ENCODE measurements around the gene SLC25A23.

DNA sequence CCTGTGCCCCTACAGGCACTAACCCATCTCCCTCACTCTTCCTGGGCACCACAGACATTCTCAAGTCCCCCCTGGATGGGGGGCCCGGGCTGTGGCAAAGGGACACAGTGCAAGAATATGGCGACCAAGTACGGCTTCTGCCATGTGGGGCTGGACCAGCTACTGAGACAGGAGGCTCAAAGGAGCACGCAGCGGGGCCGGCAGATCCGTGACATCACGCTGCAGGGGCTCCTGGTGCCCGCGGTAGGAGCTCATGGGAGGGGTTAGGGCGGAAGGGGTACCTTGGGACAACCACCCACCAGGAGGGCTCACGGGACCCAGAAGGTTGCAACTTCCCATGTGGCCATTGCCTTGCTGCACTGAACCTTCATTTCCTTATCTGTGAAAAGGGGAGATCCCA lies 63.3 kb downstream of the SLC25A23 start:
- TF ChIP-seq, protein P1, sequence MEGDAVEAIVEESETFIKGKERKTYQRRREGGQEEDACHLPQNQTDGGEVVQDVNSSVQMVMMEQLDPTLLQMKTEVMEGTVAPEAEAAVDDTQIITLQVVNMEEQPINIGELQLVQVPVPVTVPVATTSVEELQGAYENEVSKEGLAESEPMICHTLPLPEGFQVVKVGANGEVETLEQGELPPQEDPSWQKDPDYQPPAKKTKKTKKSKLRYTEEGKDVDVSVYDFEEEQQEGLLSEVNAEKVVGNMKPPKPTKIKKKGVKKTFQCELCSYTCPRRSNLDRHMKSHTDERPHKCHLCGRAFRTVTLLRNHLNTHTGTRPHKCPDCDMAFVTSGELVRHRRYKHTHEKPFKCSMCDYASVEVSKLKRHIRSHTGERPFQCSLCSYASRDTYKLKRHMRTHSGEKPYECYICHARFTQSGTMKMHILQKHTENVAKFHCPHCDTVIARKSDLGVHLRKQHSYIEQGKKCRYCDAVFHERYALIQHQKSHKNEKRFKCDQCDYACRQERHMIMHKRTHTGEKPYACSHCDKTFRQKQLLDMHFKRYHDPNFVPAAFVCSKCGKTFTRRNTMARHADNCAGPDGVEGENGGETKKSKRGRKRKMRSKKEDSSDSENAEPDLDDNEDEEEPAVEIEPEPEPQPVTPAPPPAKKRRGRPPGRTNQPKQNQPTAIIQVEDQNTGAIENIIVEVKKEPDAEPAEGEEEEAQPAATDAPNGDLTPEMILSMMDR (IDR thresholded peaks at IDR 0.05; ENCODE audit: low read depth, low read length), result no peak
- TF ChIP-seq POLR2A (IDR thresholded peaks at IDR 0.05; ENCODE audit: extremely low read depth, insufficient read length), result no peak
- TF ChIP-seq, protein P2, sequence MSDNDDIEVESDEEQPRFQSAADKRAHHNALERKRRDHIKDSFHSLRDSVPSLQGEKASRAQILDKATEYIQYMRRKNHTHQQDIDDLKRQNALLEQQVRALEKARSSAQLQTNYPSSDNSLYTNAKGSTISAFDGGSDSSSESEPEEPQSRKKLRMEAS (IDR thresholded peaks at IDR 0.05; ENCODE audit: low read depth, low read length), result no peak
